Stimulated activated naive CD8-positive, alpha-beta T cell treated with anti-CD3 and anti-CD28 coated beads, Interleukin-15, Interleukin-2, amounts not matched to agents 100 ng/mL and 50 ng/mL, for 24 hours (primary cell): Measurements from ENCODE around the gene ECHS1.
"Not testable (repeated sequence)": the region's sequence is repeated elsewhere in the genome, so short reads cannot be mapped to it uniquely, and the experiment has no call there.

Source experiments
- H3K27ac Mint-ChIP-seq: one replicate; pipeline ENCODE4 v1.8.0; 2021; ENCODE audit warnings: mild to moderate bottlenecking, mixed read lengths
- H3K27me3 Mint-ChIP-seq: one replicate; pipeline ENCODE4 v1.8.0; 2021; ENCODE audit warnings: mixed read lengths
- H3K36me3 Mint-ChIP-seq: one replicate; pipeline ENCODE4 v1.8.0; 2021; ENCODE audit warnings: low read depth, mixed read lengths
- H3K4me1 Mint-ChIP-seq: one replicate; pipeline ENCODE4 v1.8.0; 2021; ENCODE audit warnings: low read depth, mixed read lengths
- H3K4me3 Mint-ChIP-seq: one replicate; pipeline ENCODE4 v1.8.0; 2021; ENCODE audit warnings: mild to moderate bottlenecking, mixed read lengths
- H3K9me3 Mint-ChIP-seq: one replicate; pipeline ENCODE4 v1.8.0; 2021; ENCODE audit warnings: mixed read lengths

ECHS1 gene

GRCh38 chr10:133390597-133391248 is 17.6 kb upstream of the ECHS1 start:
- Mint-ChIP-seq H3K27ac (peak overlapping the region; percentile 87), H3K4me3 (peak overlapping the region; percentile 79), H3K27me3 (no peaks in the 10 kb centered on the region), H3K4me1 (peaks cover 69% of the 10 kb centered on the region), H3K36me3 (peaks cover 9% of the 10 kb centered on the region), H3K9me3 (no peaks in the 10 kb centered on the region)

GRCh38 chr10:133388973-133389818 is 16.0 kb upstream of the ECHS1 start:
- Mint-ChIP-seq H3K36me3 (no peaks in the 10 kb centered on the region), H3K27me3 (no peaks in the 10 kb centered on the region), H3K27ac (peak overlapping the region; percentile 87), H3K4me1 (peaks cover 56% of the 10 kb centered on the region), H3K4me3 (peak overlapping the region; percentile 79), H3K9me3 (no peaks in the 10 kb centered on the region)

- H3K4me1 Mint-ChIP-seq: peaks cover 53% of the 10 kb centered on the region
- H3K4me3 Mint-ChIP-seq: peak overlapping the region; percentile 79
- no peaks in the 10 kb centered on the region for H3K9me3 Mint-ChIP-seq
- peak overlapping the region; percentile 87 for H3K27ac Mint-ChIP-seq
- H3K27me3 Mint-ChIP-seq: no peaks in the 10 kb centered on the region
- H3K36me3 Mint-ChIP-seq: no peaks in the 10 kb centered on the region
Measured at GRCh38 chr10:133388236-133388972, 15.2 kb upstream of the ECHS1 start.

GRCh38 chr10:133386951-133387350 is 13.8 kb upstream of the ECHS1 start:
- not testable (repeated sequence) for H3K4me3 Mint-ChIP-seq, H3K9me3 Mint-ChIP-seq, H3K27ac Mint-ChIP-seq, H3K27me3 Mint-ChIP-seq, H3K36me3 Mint-ChIP-seq
- peaks cover 44% of the 10 kb centered on the region for H3K4me1 Mint-ChIP-seq

GRCh38 chr10:133385214-133385613 is 12.1 kb upstream of the ECHS1 start:
- Mint-ChIP-seq H3K27me3 (no peaks in the 10 kb centered on the region), H3K27ac (no peak overlapping the region), H3K9me3 (no peaks in the 10 kb centered on the region), H3K36me3 (no peaks in the 10 kb centered on the region), H3K4me1 (peaks cover 28% of the 10 kb centered on the region), H3K4me3 (no peak overlapping the region)

GRCh38 chr10:133384071-133384470 is 10.9 kb upstream of the ECHS1 start:
- no peaks in the 10 kb centered on the region for H3K27me3 Mint-ChIP-seq
- peaks cover 18% of the 10 kb centered on the region for H3K4me1 Mint-ChIP-seq
- H3K27ac Mint-ChIP-seq: no peak overlapping the region
- no peaks in the 10 kb centered on the region for H3K36me3 Mint-ChIP-seq
- no peaks in the 10 kb centered on the region for H3K9me3 Mint-ChIP-seq
- H3K4me3 Mint-ChIP-seq: no peak overlapping the region

- no peaks in the 10 kb centered on the region for H3K27me3 Mint-ChIP-seq
- H3K27ac Mint-ChIP-seq: no peak overlapping the region
Measured at GRCh38 chr10:133383551-133383950, 10.4 kb upstream of the ECHS1 start.

GRCh38 chr10:133381036-133381435 is 7.9 kb upstream of the ECHS1 start:
- Mint-ChIP-seq H3K4me1 (peaks cover 7% of the 10 kb centered on the region), H3K27me3 (no peaks in the 10 kb centered on the region), H3K4me3 (no peak overlapping the region), H3K27ac (no peak overlapping the region), H3K9me3 (no peaks in the 10 kb centered on the region), H3K36me3 (no peaks in the 10 kb centered on the region)

More at GRCh38 chr10:133383551-133383950, 10.4 kb upstream of the ECHS1 start:
- Mint-ChIP-seq H3K4me1 (peaks cover 12% of the 10 kb centered on the region), H3K4me3 (no peak overlapping the region), H3K36me3 (no peaks in the 10 kb centered on the region), H3K9me3 (no peaks in the 10 kb centered on the region)

- Mint-ChIP-seq H3K27ac (no peak overlapping the region), H3K27me3 (no peaks in the 10 kb centered on the region), H3K4me1 (peaks cover 7% of the 10 kb centered on the region), H3K36me3 (no peaks in the 10 kb centered on the region), H3K9me3 (no peaks in the 10 kb centered on the region), H3K4me3 (peak overlapping the region; percentile 56)
Measured at GRCh38 chr10:133379801-133380666, 6.9 kb upstream of the ECHS1 start.

GRCh38 chr10:133379152-133379800 is 6.1 kb upstream of the ECHS1 start, which contains the start of gene PAOX:
Gene PAOX, plus strand, starts transcription at chr10:133379262. Its CDS starts 55 bp downstream, at chr10:133379317.
- H3K27me3 Mint-ChIP-seq: no peaks in the 10 kb centered on the region
- H3K4me1 Mint-ChIP-seq: peaks cover 7% of the 10 kb centered on the region
- H3K9me3 Mint-ChIP-seq: no peaks in the 10 kb centered on the region
- peak within 1 kb of the TSS; percentile 76 for H3K4me3 Mint-ChIP-seq
- peak within 1 kb of the TSS; percentile 11 for H3K27ac Mint-ChIP-seq
- no peaks in the 10 kb centered on the region for H3K36me3 Mint-ChIP-seq

GRCh38 chr10:133378251-133379096 is 5.3 kb upstream of the ECHS1 start:
- Mint-ChIP-seq H3K27me3 (no peaks in the 10 kb centered on the region), H3K36me3 (no peaks in the 10 kb centered on the region), H3K4me3 (peak overlapping the region; percentile 76), H3K27ac (peak overlapping the region; percentile 11), H3K9me3 (no peaks in the 10 kb centered on the region), H3K4me1 (peaks cover 11% of the 10 kb centered on the region)

- peak overlapping the region; percentile 11 for H3K27ac Mint-ChIP-seq
- H3K4me1 Mint-ChIP-seq: peaks cover 14% of the 10 kb centered on the region
- no peaks in the 10 kb centered on the region for H3K27me3 Mint-ChIP-seq
- no peaks in the 10 kb centered on the region for H3K36me3 Mint-ChIP-seq
- H3K9me3 Mint-ChIP-seq: no peaks in the 10 kb centered on the region
- peak overlapping the region; percentile 76 for H3K4me3 Mint-ChIP-seq
Measured at GRCh38 chr10:133377818-133378250, 4.7 kb upstream of the ECHS1 start.
